ENCODE data around the gene TP53TG5.
"Not testable (repeated sequence)": the region's sequence is repeated elsewhere in the genome, so short reads cannot be mapped to it uniquely, and the experiment has no call there.

TP53TG5 gene

GRCh38 chr20:45366631-45367030 is 11.5 kb downstream of the TP53TG5 start:
- DNase-seq (ENCODE audit: low spot score) = no peak
- no peak for FAIRE-seq

GRCh38 chr20:45366192-45366591 is 11.9 kb downstream of the TP53TG5 start:
- FAIRE-seq = no peak

GRCh38 chr20:45365444-45365970 is 12.6 kb downstream of the TP53TG5 start:
- no peak for FAIRE-seq

More at GRCh38 chr20:45366192-45366591, 11.9 kb downstream of the TP53TG5 start:
- DNase-seq (ENCODE audit: low spot score) = no peak

GRCh38 chr20:45363611-45364492 is 14.3 kb downstream of the TP53TG5 start:
- no peak for FAIRE-seq
- DNase-seq (ENCODE audit: low spot score) = no peak

More at GRCh38 chr20:45365444-45365970, 12.6 kb downstream of the TP53TG5 start:
- DNase-seq (ENCODE audit: low spot score) = no peak

- FAIRE-seq = peak; percentile 86
- DNase-seq (ENCODE audit: low spot score) = peak; percentile 100
Observed at GRCh38 chr20:45362804-45363610, 15.1 kb downstream of the TP53TG5 start, which contains the start of gene SYS1. SYS1 (plus strand) TSS chr20:45363156; CDS start chr20:45363532, 376 bp downstream.

- FAIRE-seq = no peak
Observed at GRCh38 chr20:45361793-45362192, 16.3 kb downstream of the TP53TG5 start.

GRCh38 chr20:45359406-45360148 is 18.5 kb downstream of the TP53TG5 start:
- FAIRE-seq (peak; percentile 79), DNase-seq (ENCODE audit: low spot score) (peak; percentile 88)

More at GRCh38 chr20:45361793-45362192, 16.3 kb downstream of the TP53TG5 start:
- DNase-seq (ENCODE audit: low spot score) = no peak

- peak; percentile 54 for DNase-seq (ENCODE audit: low spot score)
- FAIRE-seq = peak; percentile 36
Observed at GRCh38 chr20:45359069-45359405, 19.1 kb downstream of the TP53TG5 start.

- DNase-seq (ENCODE audit: low spot score) = peak; percentile 42
- FAIRE-seq = no peak
Observed at GRCh38 chr20:45358282-45359068, 19.6 kb downstream of the TP53TG5 start.

GRCh38 chr20:45355209-45356084 is 22.7 kb downstream of the TP53TG5 start:
- DNase-seq (ENCODE audit: low spot score) = peak; percentile 64

GRCh38 chr20:45354423-45355208 is 23.5 kb downstream of the TP53TG5 start:
- DNase-seq (ENCODE audit: low spot score) (peak; percentile 25), FAIRE-seq (no peak)

More at GRCh38 chr20:45355209-45356084, 22.7 kb downstream of the TP53TG5 start:
- FAIRE-seq = peak; percentile 81

- FAIRE-seq = no peak
- DNase-seq (ENCODE audit: low spot score) = no peak
Observed at GRCh38 chr20:45353746-45354145, 24.4 kb downstream of the TP53TG5 start.

GRCh38 chr20:45352729-45353128 is 25.4 kb downstream of the TP53TG5 start:
- DNase-seq (ENCODE audit: low spot score) (no peak), FAIRE-seq (no peak)

- FAIRE-seq; DNase-seq (ENCODE audit: low spot score): not testable (repeated sequence)
Observed at GRCh38 chr20:45350795-45351194, 27.3 kb downstream of the TP53TG5 start.

GRCh38 chr20:45350217-45350616 is 27.9 kb downstream of the TP53TG5 start:
- FAIRE-seq = no peak
- no peak for DNase-seq (ENCODE audit: low spot score)

GRCh38 chr20:45347936-45348778 is 30.0 kb downstream of the TP53TG5 start, which contains the start of gene SDC4:
SDC4 (minus strand) TSS chr20:45348424; CDS start chr20:45348384, 40 bp downstream.
- DNase-seq (ENCODE audit: low spot score) (peak; percentile 61), FAIRE-seq (no peak)

- no peak for DNase-seq (ENCODE audit: low spot score)
- FAIRE-seq = no peak
Observed at GRCh38 chr20:45347297-45347935, 30.7 kb downstream of the TP53TG5 start.

All from RCC 7860 (cell line).